ENCODE results near the gene FDPS. TPM values are rescaled to one million over a fixed set of nuclear protein-coding genes. Genes with fewer than 3 reads are reported as not detected.
"Not testable (repeated sequence)": the region's sequence is repeated elsewhere in the genome, so short reads cannot be mapped to it uniquely, and the experiment has no call there.

The FDPS gene
- total RNA-seq, 1 experiment from 2014 or later = 269 TPM

DNA sequence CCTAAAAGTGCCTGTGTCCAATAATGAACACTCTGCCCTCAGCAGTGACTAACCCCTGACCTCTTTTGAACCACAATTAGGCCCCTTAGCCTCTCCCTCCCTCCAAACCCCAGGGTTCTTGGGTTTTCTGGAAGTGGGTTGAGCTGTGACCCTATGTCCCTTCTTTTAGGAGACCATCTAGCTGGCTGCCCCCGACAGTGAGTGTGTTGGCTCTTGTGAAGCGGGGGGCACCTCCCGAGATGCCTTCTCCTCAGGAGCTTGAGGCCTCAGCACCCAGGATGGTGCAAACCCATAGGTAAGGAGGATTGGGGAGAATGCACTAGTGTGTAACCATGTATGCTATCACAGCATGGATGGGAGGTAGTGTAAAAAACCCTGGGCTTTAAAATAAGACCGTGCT lies 19.3 kb downstream of the FDPS start (continued):
- TF ChIP-seq, protein P1, sequence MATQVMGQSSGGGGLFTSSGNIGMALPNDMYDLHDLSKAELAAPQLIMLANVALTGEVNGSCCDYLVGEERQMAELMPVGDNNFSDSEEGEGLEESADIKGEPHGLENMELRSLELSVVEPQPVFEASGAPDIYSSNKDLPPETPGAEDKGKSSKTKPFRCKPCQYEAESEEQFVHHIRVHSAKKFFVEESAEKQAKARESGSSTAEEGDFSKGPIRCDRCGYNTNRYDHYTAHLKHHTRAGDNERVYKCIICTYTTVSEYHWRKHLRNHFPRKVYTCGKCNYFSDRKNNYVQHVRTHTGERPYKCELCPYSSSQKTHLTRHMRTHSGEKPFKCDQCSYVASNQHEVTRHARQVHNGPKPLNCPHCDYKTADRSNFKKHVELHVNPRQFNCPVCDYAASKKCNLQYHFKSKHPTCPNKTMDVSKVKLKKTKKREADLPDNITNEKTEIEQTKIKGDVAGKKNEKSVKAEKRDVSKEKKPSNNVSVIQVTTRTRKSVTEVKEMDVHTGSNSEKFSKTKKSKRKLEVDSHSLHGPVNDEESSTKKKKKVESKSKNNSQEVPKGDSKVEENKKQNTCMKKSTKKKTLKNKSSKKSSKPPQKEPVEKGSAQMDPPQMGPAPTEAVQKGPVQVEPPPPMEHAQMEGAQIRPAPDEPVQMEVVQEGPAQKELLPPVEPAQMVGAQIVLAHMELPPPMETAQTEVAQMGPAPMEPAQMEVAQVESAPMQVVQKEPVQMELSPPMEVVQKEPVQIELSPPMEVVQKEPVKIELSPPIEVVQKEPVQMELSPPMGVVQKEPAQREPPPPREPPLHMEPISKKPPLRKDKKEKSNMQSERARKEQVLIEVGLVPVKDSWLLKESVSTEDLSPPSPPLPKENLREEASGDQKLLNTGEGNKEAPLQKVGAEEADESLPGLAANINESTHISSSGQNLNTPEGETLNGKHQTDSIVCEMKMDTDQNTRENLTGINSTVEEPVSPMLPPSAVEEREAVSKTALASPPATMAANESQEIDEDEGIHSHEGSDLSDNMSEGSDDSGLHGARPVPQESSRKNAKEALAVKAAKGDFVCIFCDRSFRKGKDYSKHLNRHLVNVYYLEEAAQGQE (IDR thresholded peaks at IDR 0.05; ENCODE audit: low read depth) = no peak
- no peak for TF ChIP-seq FOSL1 (IDR thresholded peaks at IDR 0.05; ENCODE audit: low read depth)
- no peak for TF ChIP-seq RAD21 (IDR thresholded peaks at IDR 0.05; ENCODE audit: low read depth)
- no peak for TF ChIP-seq ZNF274 (IDR thresholded peaks at IDR 0.05; ENCODE audit: low read depth, low read length)
- TF ChIP-seq, protein P2, sequence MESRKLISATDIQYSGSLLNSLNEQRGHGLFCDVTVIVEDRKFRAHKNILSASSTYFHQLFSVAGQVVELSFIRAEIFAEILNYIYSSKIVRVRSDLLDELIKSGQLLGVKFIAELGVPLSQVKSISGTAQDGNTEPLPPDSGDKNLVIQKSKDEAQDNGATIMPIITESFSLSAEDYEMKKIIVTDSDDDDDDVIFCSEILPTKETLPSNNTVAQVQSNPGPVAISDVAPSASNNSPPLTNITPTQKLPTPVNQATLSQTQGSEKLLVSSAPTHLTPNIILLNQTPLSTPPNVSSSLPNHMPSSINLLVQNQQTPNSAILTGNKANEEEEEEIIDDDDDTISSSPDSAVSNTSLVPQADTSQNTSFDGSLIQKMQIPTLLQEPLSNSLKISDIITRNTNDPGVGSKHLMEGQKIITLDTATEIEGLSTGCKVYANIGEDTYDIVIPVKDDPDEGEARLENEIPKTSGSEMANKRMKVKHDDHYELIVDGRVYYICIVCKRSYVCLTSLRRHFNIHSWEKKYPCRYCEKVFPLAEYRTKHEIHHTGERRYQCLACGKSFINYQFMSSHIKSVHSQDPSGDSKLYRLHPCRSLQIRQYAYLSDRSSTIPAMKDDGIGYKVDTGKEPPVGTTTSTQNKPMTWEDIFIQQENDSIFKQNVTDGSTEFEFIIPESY (IDR thresholded peaks at IDR 0.05; ENCODE audit: extremely low read depth, insufficient replicate concordance, low read length) = no peak
- no peak for TF ChIP-seq ZFX (IDR thresholded peaks at IDR 0.05)

DNA sequence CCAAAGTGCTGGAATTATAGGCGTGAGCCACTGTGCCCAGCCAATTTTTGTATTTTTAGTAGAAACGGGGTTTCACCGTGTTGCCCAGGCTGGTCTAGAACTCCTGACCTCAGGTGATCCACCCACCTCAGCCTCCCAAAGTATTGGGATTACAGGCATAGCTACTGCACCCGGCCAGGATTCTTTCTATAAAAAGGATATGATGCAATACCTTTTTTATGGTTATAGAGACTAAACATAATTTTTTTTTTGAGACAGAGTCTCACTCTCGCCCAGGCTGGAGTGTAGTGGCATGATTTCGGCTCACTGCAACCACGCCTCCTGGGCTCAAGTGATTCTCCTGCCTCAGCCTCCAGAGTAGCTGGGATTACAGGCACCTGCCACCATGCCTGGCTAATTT lies 20.2 kb downstream of the FDPS start:
- H3K9me2 ChIP-seq (ENCODE audit: insufficient read depth); POLR2A ChIA-PET; H3K9me3 ChIP-seq (ENCODE audit: control insufficient read depth in 1 of 2, insufficient read depth in 1 of 2, low read depth in 1 of 2, low read length in 2 of 2); H3K4me2 ChIP-seq (ENCODE audit: low read length); H3K27ac ChIP-seq (ENCODE audit: low read depth, low read length); H3K27me3 ChIP-seq (ENCODE audit: insufficient read depth, low read length); H2AFZ ChIP-seq (ENCODE audit: low read depth, low read length, poor library complexity, severe bottlenecking); DNase-seq (ENCODE audit: low read depth, low spot score); H3K4me3 ChIP-seq (replicated peaks in 1 of 2; ENCODE audit: low read depth in 1 of 2, low read length in 2 of 2); H3K9ac ChIP-seq (ENCODE audit: low read length); H4K20me1 ChIP-seq (ENCODE audit: insufficient read depth); BruUV-seq (replicated peaks); RAD21 ChIA-PET (ENCODE audit: low non-redundant PET in 1 of 2, low total read pairs in 2 of 2, uncharacterized antibody in 2 of 2, unreplicated experiment in 2 of 2); ATAC-seq: not testable (repeated sequence)
- Histone ChIP-seq H3K36me3 (ENCODE audit: control insufficient read depth in 1 of 2, insufficient read depth in 2 of 2, low read length in 2 of 2) (peaks cover 24 to 28% of the 10 kb centered on the region in 2 experiments; a peak in 3 of 4 replicates), H3K4me1 (ENCODE audit: control insufficient read depth in 1 of 2, insufficient read depth in 2 of 2, low read length in 2 of 2) (peaks cover 6 to 11% of the 10 kb centered on the region in 2 experiments), H3K79me2 (ENCODE audit: insufficient read depth, low read length) (peaks cover 39% of the 10 kb centered on the region; the same call in 1 of the 2 replicates)
- CTCF ChIA-PET = interaction anchor here (1.4 kb wide), 1 partner anchor 78 kb away, joined by 4 read pairs; no protein-coding TSS in a partner anchor
- intact Hi-C loops (cut with micrococcal nuclease) = loop anchor here (10.0 kb wide), 1 partner anchor 154 kb away; the partner anchor contains the start of genes KRTCAP2 and TRIM46
